Panc1 (cell line): ENCODE data around the gene PTPRO.

Experiments
- CTCF ChIP-seq: fragments of 450-650 bp; IDR thresholded peaks from 2 replicates; pipeline ENCODE4 v1.5.1; 2017; ENCODE audit warnings: mild to moderate bottlenecking
- POLR2AphosphoS5 ChIP-seq: IDR thresholded peaks from 2 replicates; pipeline ENCODE4 v1.6.1; 2012; ENCODE audit warnings: mild to moderate bottlenecking, low read depth, low read length, moderate library complexity
- REST ChIP-seq, 2 experiments: IDR thresholded peaks; 2 replicates each; pipeline ENCODE4 v1.6.1; 2011 to 2012; ENCODE audit warnings: low read depth in 2 of 2, control low read depth in 1 of 2, low read length in 1 of 2, mild to moderate bottlenecking in 1 of 2, moderate library complexity in 1 of 2; ENCODE audit not compliant: insufficient read depth in 1 of 2
- SIN3A ChIP-seq: IDR thresholded peaks from 2 replicates; pipeline ENCODE4 v1.6.1; 2012; ENCODE audit warnings: low read depth, mild to moderate bottlenecking, low read length, moderate library complexity, borderline replicate concordance; ENCODE audit not compliant: insufficient read depth

- TF ChIP-seq CTCF, result no peak
- no peak for TF ChIP-seq REST (IDR thresholded peaks at IDR 0.05; ENCODE audit: insufficient read depth in 1 of 2, low read depth in 2 of 2, low read length in 1 of 2)
- no peak for TF ChIP-seq POLR2AphosphoS5
- no peak for TF ChIP-seq SIN3A
Measured at GRCh38 chr12:15389561-15389960, 67.3 kb downstream of the PTPRO start.
